OCI-LY3 (cell line): ENCODE results near the gene ADD2.

ENCODE experiments used
- H2AFZ ChIP-seq: fragments of 200-600, 300-600 bp; shearing (Covaris generic); 2 replicates; pipeline ENCODE4 v1.6.0; 2014; ENCODE audit warnings: antibody characterized with exemption, low read depth, low read length
- H3K27ac ChIP-seq: fragments of 200-600, 300-600 bp; sonication (generic); 2 replicates; pipeline ENCODE4 v1.5.1; 2014; ENCODE audit warnings: mild to moderate bottlenecking, low read length, moderate library complexity, mixed read lengths
- H3K27me3 ChIP-seq: fragments of 200-600, 300-600 bp; sonication (generic); 2 replicates; pipeline ENCODE4 v1.6.1; 2014; ENCODE audit warnings: low read depth, low read length, mixed read lengths
- H3K36me3 ChIP-seq: fragments of 200-600, 300-600 bp; sonication (generic); replicated peaks from 2 replicates; pipeline ENCODE3; 2014; ENCODE audit warnings: low read depth, low read length, mixed read lengths
- H3K4me1 ChIP-seq: fragments of 300-600, 200-600 bp; sonication (generic); 2 replicates; pipeline ENCODE4 v1.6.1; 2014; ENCODE audit warnings: low read length, mixed read lengths
- H3K4me2 ChIP-seq: fragments of 200-600, 300-600 bp; sonication (generic); 2 replicates; pipeline ENCODE4 v1.6.1; 2014; ENCODE audit warnings: low read length, mixed read lengths
- H3K4me3 ChIP-seq: fragments of 300-600, 200-600 bp; sonication (generic); 2 replicates; pipeline ENCODE4 v1.5.1; 2014; ENCODE audit warnings: antibody characterized with exemption, mild to moderate bottlenecking, low read length, moderate library complexity
- H3K79me2 ChIP-seq: fragments of 300-600, 200-600 bp; shearing (Covaris generic); 2 replicates; pipeline ENCODE4 v1.6.1; 2014; ENCODE audit warnings: mild to moderate bottlenecking, low read length, mixed read lengths
- H3K9ac ChIP-seq: fragments of 300-600, 200-600 bp; shearing (Covaris generic); 2 replicates; pipeline ENCODE4 v1.6.0; 2014; ENCODE audit warnings: mild to moderate bottlenecking, low read length, moderate library complexity
- H3K9me3 ChIP-seq: fragments of 200-600, 300-600 bp; shearing (Covaris generic); 2 replicates; pipeline ENCODE4 v1.6.1; 2014; ENCODE audit warnings: low read length, mixed read lengths; ENCODE audit not compliant: insufficient read depth
- H4K20me1 ChIP-seq: fragments of 200-600, 300-600 bp; sonication (generic); 2 replicates; pipeline ENCODE4 v1.6.1; 2016; ENCODE audit warnings: low read length, mixed read lengths; ENCODE audit not compliant: insufficient read depth
- EZH2phosphoT487 ChIP-seq: fragments of 200-600 bp; shearing (Covaris generic); IDR thresholded peaks from 2 replicates; pipeline ENCODE4 v1.6.1; 2018; ENCODE audit warnings: antibody characterized with exemption, mixed run types, low read depth
- TF ChIP-seq, protein P1 (sequence below): fragments of 200-600, 300-600 bp; sonication (generic); IDR thresholded peaks from 2 replicates; pipeline ENCODE4 v1.5.1; 2014; ENCODE audit warnings: antibody characterized with exemption, low read length, low read depth

The ADD2 gene

DNA sequence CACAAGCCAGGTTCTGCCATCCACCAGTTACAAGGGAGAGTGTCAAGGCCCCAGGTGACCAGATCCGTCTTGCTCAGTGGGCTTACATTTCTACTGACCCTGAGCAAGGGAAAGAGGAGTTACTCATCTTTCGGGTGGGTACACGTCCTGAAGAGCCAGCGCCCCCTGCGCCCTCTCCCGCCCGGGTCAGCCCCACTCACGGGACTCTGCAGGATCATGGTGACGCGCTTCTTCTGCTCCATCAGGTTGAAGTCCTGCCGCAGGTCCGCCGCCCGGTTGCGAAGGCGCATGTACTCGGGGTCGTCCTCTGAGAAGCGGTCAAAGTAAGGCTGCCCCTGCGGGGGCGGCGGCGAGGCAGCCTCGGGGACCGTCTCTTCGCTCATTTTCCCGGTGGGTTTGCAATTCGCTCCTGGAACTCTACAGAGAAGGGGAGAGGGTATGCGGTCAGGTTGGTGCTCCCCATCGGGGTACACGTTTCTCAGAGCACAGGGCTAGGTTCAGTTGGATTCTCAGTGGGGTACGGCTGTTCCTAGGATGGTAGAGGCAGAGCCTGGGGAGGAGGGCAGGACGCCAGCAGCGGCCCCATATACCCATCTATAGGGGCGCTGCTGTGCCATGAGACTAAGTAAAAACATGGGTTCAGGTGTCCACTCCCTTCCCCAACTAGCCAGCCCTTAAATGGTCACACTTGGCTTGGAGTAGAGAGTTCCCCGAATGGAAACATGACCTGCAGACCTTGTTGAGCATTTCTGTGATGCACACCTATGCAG is 61.8 kb downstream of the ADD2 start:
- no peak overlapping the region for H3K4me2 ChIP-seq
- H3K4me3 ChIP-seq = no peak overlapping the region
- peaks cover 27% of the 10 kb centered on the region for H3K4me1 ChIP-seq
- no peak overlapping the region for H3K9ac ChIP-seq
- peaks cover 3% of the 10 kb centered on the region for H3K36me3 ChIP-seq
- no peaks in the 10 kb centered on the region for H3K9me3 ChIP-seq
- H3K79me2 ChIP-seq = no peaks in the 10 kb centered on the region
- no peak overlapping the region for H2AFZ ChIP-seq
- no peaks in the 10 kb centered on the region for H4K20me1 ChIP-seq
- TF ChIP-seq, protein P1, sequence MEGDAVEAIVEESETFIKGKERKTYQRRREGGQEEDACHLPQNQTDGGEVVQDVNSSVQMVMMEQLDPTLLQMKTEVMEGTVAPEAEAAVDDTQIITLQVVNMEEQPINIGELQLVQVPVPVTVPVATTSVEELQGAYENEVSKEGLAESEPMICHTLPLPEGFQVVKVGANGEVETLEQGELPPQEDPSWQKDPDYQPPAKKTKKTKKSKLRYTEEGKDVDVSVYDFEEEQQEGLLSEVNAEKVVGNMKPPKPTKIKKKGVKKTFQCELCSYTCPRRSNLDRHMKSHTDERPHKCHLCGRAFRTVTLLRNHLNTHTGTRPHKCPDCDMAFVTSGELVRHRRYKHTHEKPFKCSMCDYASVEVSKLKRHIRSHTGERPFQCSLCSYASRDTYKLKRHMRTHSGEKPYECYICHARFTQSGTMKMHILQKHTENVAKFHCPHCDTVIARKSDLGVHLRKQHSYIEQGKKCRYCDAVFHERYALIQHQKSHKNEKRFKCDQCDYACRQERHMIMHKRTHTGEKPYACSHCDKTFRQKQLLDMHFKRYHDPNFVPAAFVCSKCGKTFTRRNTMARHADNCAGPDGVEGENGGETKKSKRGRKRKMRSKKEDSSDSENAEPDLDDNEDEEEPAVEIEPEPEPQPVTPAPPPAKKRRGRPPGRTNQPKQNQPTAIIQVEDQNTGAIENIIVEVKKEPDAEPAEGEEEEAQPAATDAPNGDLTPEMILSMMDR = no peak
- TF ChIP-seq EZH2phosphoT487 = no peak
- H3K27ac ChIP-seq = no peak overlapping the region
- H3K27me3 ChIP-seq = no peaks in the 10 kb centered on the region

DNA sequence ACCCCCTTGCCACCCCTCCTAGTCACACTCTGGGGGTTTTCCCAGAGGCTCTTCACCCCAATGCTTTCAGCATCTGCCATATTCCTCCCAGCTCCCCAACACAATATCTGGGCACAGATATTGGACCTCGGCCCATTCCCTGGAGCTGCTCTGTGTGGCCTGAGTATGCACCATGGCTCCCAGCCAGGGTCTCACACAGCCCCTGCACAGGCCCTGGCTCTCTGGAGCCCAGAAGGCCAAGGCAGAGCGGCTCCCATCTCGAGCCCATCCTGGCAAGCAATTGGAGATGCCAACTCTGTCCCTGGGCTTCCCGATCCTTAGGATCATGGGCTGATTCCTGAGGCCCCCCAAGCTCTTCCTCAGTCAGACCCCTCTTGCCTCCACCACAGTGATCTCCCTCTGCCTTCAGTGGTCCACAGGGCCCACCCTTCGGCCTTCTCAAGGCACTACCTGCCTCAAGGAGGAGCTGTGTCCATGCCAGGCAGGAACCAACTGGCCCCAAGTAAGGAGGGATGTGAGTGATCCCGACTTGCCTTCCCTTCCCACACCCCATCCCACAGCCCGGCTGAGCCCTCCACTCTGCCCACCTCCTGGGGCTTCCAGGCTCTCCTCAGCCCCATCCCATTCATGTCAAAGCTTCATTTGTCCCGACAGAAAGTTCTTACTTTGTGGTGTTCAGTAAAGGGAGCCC is 62.7 kb downstream of the ADD2 start:
- no peak overlapping the region for H3K4me2 ChIP-seq
- H4K20me1 ChIP-seq = no peaks in the 10 kb centered on the region
- no peak overlapping the region; the same call in 1 of the 2 replicates for H2AFZ ChIP-seq
- H3K79me2 ChIP-seq = no peaks in the 10 kb centered on the region
- no peaks in the 10 kb centered on the region for H3K9me3 ChIP-seq
- H3K27ac ChIP-seq = no peak overlapping the region
- no peaks in the 10 kb centered on the region for H3K27me3 ChIP-seq
- H3K36me3 ChIP-seq = peaks cover 3% of the 10 kb centered on the region
- TF ChIP-seq, protein P1 = no peak
- TF ChIP-seq EZH2phosphoT487 = no peak
- peaks cover 27% of the 10 kb centered on the region for H3K4me1 ChIP-seq
- H3K9ac ChIP-seq = no peak overlapping the region
- no peak overlapping the region for H3K4me3 ChIP-seq

DNA sequence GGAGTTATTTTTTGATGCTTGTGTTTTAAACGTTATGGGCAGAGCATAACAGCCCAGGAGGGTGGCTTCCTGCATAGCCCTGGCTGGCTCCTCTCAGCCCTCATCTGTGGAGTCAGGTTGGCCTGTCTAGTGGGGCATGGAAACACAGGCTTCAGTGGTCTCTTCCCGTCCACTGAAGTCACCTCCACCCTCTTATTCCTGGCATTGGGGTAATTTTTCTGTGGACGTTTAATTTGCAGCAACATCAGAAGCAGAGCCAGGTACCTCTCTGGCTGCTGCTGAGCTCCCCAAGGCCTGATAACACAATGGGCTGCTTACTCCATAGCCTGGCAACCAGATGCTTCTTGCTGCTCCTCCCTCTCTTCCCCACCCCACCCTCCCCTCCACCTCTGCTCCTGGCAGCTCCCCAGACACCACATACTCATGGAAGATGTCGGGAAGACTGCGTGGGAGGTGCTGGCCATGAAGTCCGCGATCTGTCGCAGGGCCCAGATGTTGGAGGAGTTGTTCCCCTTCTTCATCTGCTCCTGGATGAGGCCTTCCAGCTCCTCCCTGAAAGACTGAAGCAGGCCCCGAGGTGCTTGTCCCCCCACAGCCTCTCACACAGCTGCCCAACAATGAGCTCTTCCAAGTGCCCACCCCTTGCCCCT is 64.0 kb downstream of the ADD2 start:
- no peaks in the 10 kb centered on the region for H3K9me3 ChIP-seq
- H3K27me3 ChIP-seq = no peaks in the 10 kb centered on the region
- H3K79me2 ChIP-seq = no peaks in the 10 kb centered on the region
- peaks cover 3% of the 10 kb centered on the region for H3K36me3 ChIP-seq
- no peak overlapping the region for H3K4me2 ChIP-seq
- TF ChIP-seq EZH2phosphoT487 = no peak
- TF ChIP-seq, protein P1 = no peak
- no peak overlapping the region for H3K27ac ChIP-seq
- H3K4me3 ChIP-seq = no peak overlapping the region
- no peak overlapping the region for H3K9ac ChIP-seq
- H4K20me1 ChIP-seq = no peaks in the 10 kb centered on the region
- H2AFZ ChIP-seq = no peak overlapping the region
- H3K4me1 ChIP-seq = peaks cover 20% of the 10 kb centered on the region

DNA sequence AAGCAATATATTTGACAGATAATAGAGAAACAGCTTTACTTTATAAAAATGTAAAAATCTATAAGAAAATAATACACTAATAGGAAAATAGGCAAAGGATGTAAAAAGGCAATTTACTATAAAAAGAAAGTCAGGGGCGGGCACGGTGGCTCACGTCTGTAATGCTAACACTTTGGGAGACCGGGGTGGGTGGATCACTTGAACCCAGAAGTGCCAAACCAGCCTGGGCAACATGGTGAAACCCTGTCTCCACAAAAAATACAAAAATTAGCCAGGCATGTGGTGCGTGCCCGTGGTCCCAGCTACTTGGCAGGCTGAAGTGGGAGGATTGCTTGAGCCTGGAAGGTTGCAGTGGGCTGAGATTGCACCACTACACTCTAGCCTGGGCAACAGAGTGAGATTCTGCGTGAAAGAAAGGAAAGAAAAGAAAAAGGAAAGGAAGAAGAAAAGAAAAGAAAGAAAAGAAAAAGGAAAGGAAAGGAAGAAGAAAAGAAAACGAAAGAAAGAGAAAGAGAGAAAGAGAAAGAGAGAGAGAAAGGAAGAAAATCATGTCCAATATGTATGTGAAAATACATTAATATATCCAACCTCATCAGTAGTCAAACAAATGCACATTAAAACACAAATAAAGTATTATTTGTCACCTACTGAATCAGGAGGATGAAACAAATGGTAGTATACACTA is 65.1 kb downstream of the ADD2 start:
- Histone ChIP-seq H3K36me3 (no peaks in the 10 kb centered on the region), H3K27me3 (no peaks in the 10 kb centered on the region), H3K4me1 (peaks cover 8% of the 10 kb centered on the region), H3K4me2 (no peak overlapping the region), H3K9me3 (no peaks in the 10 kb centered on the region), H4K20me1 (no peaks in the 10 kb centered on the region), H3K27ac (no peak overlapping the region), H3K79me2 (no peaks in the 10 kb centered on the region), H3K9ac (no peak overlapping the region), H2AFZ (no peak overlapping the region), H3K4me3 (no peak overlapping the region)
- TF ChIP-seq, protein P1 = no peak
- TF ChIP-seq EZH2phosphoT487 = no peak
